ENCODE data around the gene PRKG1. TPM values are rescaled to one million over a fixed set of nuclear protein-coding genes. Genes with fewer than 3 reads are reported as not detected.

PRKG1 gene
- total and polyA plus RNA-seq, 2 donors (not counting 1 experiment from before 2014, with no cell fraction given), result not detected

GRCh38 chr10:51852297-51852696 lies 778.0 kb downstream of the PRKG1 start:
- H3K4me3 Mint-ChIP-seq, result no peak overlapping the region
- TF ChIP-seq CTCF (IDR thresholded peaks at IDR 0.05) (no peak), EZH2 (IDR thresholded peaks at IDR 0.05; ENCODE audit: borderline replicate concordance, insufficient read depth, low read depth, low read length, poor library complexity, severe bottlenecking) (no peak)
- Histone ChIP-seq H3K9ac (ENCODE audit: low read length) (no peak overlapping the region), H3K9me3 (ENCODE audit: control extremely low read depth in 1 of 3, control insufficient read depth in 2 of 3, insufficient read depth in 1 of 3, low read length in 2 of 3) (no peaks in the 10 kb centered on the region), H3K27me3 (replicated peaks in 1 of 4; ENCODE audit: control extremely low read depth in 1 of 4, control insufficient read depth in 3 of 4, insufficient read depth in 4 of 4, low read length in 3 of 4) (no peaks in the 10 kb centered on the region), H3K79me2 (ENCODE audit: control insufficient read depth, insufficient read depth, low read length) (no peaks in the 10 kb centered on the region), H3K27ac (ENCODE audit: low read length in 2 of 2) (no peak overlapping the region), H3K4me2 (replicated peaks; ENCODE audit: low read depth, low read length, poor library complexity, severe bottlenecking) (no peak overlapping the region), H4K20me1 (ENCODE audit: control insufficient read depth, insufficient read depth, low read length, poor library complexity, severe bottlenecking) (no peaks in the 10 kb centered on the region), H3K4me3 (ENCODE audit: control extremely low read depth in 1 of 5, extremely low read depth in 1 of 5, insufficient read depth in 1 of 5, low read depth in 2 of 5, low read length in 4 of 5) (no peak overlapping the region), H2AFZ (ENCODE audit: insufficient read depth, low read depth, low read length, poor library complexity, severe bottlenecking) (no peak overlapping the region), H3K4me1 (ENCODE audit: control insufficient read depth in 2 of 2, insufficient read depth in 2 of 2, low read length in 2 of 2) (no peaks in the 10 kb centered on the region), H3K36me3 (replicated peaks in 1 of 2; ENCODE audit: control extremely low read depth in 1 of 2, control insufficient read depth in 1 of 2, extremely low read depth in 1 of 2, insufficient read depth in 2 of 2, low read length in 1 of 2) (no peaks in the 10 kb centered on the region)
- ChIA-PET CTCF (no interaction called here), POLR2A (no interaction called here)
- ATAC-seq (ENCODE audit: low read depth) (no peak), DNase-seq (no peak)
- no peaks in the 10 kb centered on the region for H3K9me3 Mint-ChIP-seq (ENCODE audit: insufficient read depth)
- intact Hi-C loops (cut with micrococcal nuclease), result no loop called here
- no peak overlapping the region for H3K27ac Mint-ChIP-seq
- H3K4me1 Mint-ChIP-seq, result no peaks in the 10 kb centered on the region
- no peaks in the 10 kb centered on the region for H3K27me3 Mint-ChIP-seq

GRCh38 chr10:51857305-51857704 lies 783.0 kb downstream of the PRKG1 start:
- Mint-ChIP-seq H3K27ac (no peak overlapping the region), H3K4me3 (no peak overlapping the region), H3K27me3 (no peaks in the 10 kb centered on the region), H3K4me1 (no peaks in the 10 kb centered on the region), H3K9me3 (ENCODE audit: insufficient read depth) (no peaks in the 10 kb centered on the region)
- no peaks in the 10 kb centered on the region for H4K20me1 ChIP-seq (ENCODE audit: control insufficient read depth, insufficient read depth, low read length, poor library complexity, severe bottlenecking)
- ChIA-PET CTCF (no interaction called here), POLR2A (no interaction called here)
- no peak overlapping the region for H3K9ac ChIP-seq (ENCODE audit: low read length)
- no peak overlapping the region for H3K27ac ChIP-seq (ENCODE audit: low read length in 2 of 2)
- no peaks in the 10 kb centered on the region for H3K79me2 ChIP-seq (ENCODE audit: control insufficient read depth, insufficient read depth, low read length)
- TF ChIP-seq CTCF (IDR thresholded peaks at IDR 0.05), result no peak
- no peak for TF ChIP-seq EZH2 (IDR thresholded peaks at IDR 0.05; ENCODE audit: borderline replicate concordance, insufficient read depth, low read depth, low read length, poor library complexity, severe bottlenecking)
- H3K36me3 ChIP-seq (replicated peaks in 1 of 2; ENCODE audit: control extremely low read depth in 1 of 2, control insufficient read depth in 1 of 2, extremely low read depth in 1 of 2, insufficient read depth in 2 of 2, low read length in 1 of 2), result no peaks in the 10 kb centered on the region
- DNase-seq (no peak), ATAC-seq (ENCODE audit: low read depth) (no peak)
- H3K4me3 ChIP-seq (ENCODE audit: control extremely low read depth in 1 of 5, extremely low read depth in 1 of 5, insufficient read depth in 1 of 5, low read depth in 2 of 5, low read length in 4 of 5), result no peak overlapping the region
- H3K4me1 ChIP-seq (ENCODE audit: control insufficient read depth in 2 of 2, insufficient read depth in 2 of 2, low read length in 2 of 2), result no peaks in the 10 kb centered on the region
- H3K9me3 ChIP-seq (ENCODE audit: control extremely low read depth in 1 of 3, control insufficient read depth in 2 of 3, insufficient read depth in 1 of 3, low read length in 2 of 3), result no peaks in the 10 kb centered on the region
- no peak overlapping the region for H3K4me2 ChIP-seq (replicated peaks; ENCODE audit: low read depth, low read length, poor library complexity, severe bottlenecking)
- no CpG with 5 or more reads among the region's 4 CpGs for WGBS (ENCODE audit: insufficient coverage)
- H3K27me3 ChIP-seq (replicated peaks in 1 of 4; ENCODE audit: control extremely low read depth in 1 of 4, control insufficient read depth in 3 of 4, insufficient read depth in 4 of 4, low read length in 3 of 4), result no peaks in the 10 kb centered on the region
- H2AFZ ChIP-seq (ENCODE audit: insufficient read depth, low read depth, low read length, poor library complexity, severe bottlenecking), result no peak overlapping the region
- intact Hi-C loops (cut with micrococcal nuclease), result no loop called here

All from B cell (primary cell).